Stimulated activated CD4-positive, alpha-beta T cell treated with anti-CD3 and anti-CD28 coated beads, TNF-alpha, amount 100 ng/mL, for 48 hours (primary cell): ENCODE measurements around the gene MGMT.
"Not testable (repeated sequence)": the region's sequence is repeated elsewhere in the genome, so short reads cannot be mapped to it uniquely, and the experiment has no call there.

Experiments
- DNase-seq, 3 donors: peaks; one replicate each; pipeline ENCODE4 v3.0.0-alpha.2; 2020; ENCODE audit warnings: low read depth in 3 of 3

MGMT gene

GRCh38 chr10:129466703-129467358, at the start of gene MGMT:
TSS of gene MGMT (plus strand) at chr10:129467241.
- DNase-seq = peak; percentile 96 to 99 (median 97)

GRCh38 chr10:129417870-129418269, 49.2 kb upstream of the MGMT start:
- no peak for DNase-seq

- no peak for DNase-seq
Observed at GRCh38 chr10:129418496-129419225, 48.4 kb upstream of the MGMT start.

- no peak for DNase-seq
Observed at GRCh38 chr10:129419397-129419796, 47.6 kb upstream of the MGMT start.

DNA sequence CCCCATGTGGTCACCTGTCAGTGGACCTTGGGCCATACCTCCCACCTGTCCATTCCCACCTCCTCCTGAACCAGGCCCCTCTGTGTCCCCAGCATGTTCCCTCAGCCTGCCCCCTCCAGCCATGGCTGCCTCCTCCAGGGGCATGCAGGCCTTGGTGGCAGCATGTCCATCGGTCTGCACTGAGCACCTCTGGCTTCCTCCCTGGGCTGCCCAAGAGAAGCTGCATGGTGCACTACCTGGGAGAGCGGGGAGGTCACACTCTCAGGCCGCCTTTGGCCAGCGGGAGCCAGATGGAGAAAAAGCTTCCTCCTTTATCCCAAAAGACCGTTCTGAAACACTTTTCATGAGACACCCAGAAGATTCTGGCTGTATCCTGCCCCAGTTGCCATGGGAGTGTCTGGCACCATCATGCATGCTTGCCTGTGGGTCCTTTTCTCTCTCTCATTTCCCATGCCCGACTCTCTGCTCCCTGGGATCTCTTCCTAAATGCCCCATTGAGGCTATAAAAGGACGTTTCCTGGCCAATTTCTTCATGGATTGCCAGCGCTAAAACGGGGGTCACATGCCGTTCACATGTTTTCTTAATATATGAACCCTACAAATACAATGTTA, 45.5 kb upstream of the MGMT start:
- no peak for DNase-seq

DNA sequence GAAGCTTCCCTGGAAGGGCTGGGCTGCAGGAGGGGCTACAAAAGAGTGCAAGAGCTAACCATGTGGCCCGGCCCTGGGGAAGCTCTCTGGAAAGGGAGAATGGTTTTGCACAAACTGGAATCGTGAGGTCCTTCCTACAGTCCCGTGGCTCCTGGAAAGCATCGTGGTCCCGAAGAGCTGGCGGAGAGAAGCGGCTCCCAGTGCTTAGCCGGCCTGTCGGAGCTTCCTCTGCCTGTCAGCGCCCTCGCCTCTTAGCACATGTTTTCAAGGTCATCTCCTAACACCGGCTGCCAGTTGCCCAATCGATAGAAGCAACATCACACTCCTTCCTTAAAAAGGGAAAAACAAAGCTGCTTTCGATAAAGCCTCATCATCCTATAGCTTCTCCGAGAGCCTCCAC, 42.1 kb upstream of the MGMT start:
- DNase-seq = no peak

- no peak for DNase-seq
Observed at GRCh38 chr10:129426606-129427005, 40.4 kb upstream of the MGMT start.

DNA sequence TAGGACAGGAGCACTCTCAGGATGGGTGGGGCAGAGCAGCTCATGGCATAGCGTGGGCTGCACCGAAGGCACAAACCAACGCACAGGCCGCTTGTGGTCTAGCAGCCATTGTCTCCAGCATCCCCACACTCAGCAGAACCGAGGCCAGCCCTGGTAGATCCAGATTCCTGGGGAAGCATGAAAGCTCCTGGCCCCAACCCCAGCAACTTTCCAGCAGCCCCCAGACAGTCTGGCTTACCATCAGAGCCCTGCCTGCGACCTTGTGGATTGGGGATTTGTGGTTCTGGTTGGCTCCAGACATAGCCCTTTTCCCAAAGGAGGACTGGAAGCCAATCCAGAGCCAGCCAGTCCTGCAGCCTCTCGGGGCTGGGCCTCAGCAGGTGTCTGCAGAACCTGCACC, 33.8 kb upstream of the MGMT start:
- DNase-seq = no peak

GRCh38 chr10:129435724-129436123, 31.3 kb upstream of the MGMT start:
- DNase-seq = not testable (repeated sequence)

DNA sequence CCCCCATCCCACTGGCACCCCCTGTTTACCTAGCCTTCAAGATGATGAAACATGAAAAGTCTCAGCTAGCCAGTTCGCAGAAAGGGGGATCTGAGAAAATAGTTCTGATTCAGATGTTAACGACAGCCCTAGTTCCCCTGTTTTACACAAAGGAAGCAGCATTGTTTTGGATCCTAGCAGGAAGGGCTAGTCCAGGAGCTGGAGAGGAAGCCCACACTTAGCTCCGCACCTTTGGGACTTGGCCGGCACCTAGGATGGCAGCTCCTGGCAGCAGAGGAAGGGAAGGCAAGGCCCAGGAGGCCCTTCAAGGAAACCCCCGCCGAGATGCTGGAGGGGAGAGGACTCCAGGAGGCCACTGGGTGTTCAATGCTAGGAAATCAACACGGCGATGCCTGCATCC, 29.0 kb upstream of the MGMT start:
- DNase-seq = no peak

DNA sequence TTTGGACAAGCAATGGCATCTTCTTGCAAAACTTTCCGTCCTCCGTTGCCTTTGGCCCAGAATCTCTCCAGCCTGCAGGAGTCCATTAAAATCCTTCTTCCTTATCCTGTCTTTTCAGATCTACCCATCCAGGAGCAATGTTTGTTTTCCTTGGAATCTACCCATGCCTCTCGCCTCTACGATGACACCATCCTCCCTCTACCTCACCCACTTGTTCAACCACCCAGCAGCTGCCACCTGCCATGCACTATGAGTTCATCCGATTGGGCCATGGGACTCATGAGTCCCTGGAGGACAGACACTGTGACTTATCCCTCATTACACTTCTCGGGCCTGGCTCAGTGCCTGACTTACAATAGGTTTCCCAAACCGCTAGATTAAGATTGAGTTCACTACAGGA, 26.8 kb upstream of the MGMT start:
- no peak for DNase-seq

GRCh38 chr10:129440722-129441316, 26.2 kb upstream of the MGMT start:
- no peak for DNase-seq

- no peak for DNase-seq
Observed at GRCh38 chr10:129441372-129442009, 25.6 kb upstream of the MGMT start.

DNA sequence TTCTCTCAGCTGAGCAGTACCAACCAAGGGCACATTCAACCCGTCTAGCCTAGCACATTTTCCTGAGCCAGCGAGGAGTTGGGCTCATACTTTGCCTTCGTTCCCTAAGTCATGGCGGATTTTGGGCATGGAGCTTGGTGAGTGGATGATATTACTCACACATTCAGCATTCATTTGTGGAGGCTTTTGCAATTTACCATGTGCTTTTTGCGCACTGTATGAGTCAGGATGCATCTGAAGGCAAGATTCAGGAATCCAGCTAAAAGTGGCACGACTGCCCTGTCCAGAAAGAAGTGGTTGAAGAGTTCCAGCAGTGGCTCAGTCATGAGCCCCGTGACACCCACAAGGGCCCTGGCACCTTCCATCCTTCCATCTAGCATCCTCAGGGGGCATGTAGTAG, 24.2 kb upstream of the MGMT start:
- no peak for DNase-seq

DNA sequence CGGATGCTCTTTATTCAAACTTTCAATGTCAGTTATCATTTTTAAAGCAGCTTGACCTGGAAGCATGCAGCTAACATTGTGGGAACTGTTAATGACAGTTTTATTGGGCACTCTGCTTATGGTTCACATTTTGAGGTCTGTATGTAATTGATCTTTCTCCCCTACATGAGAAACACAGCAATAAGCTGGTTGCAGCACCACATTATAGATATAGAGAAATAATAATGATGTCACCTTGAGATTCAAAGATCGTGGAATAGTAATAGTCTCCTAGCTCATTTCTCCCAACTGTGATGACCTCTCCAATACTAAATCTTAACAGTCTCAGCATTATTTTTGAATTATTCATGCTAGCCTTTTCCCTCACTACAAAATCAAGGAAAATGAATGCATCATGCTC, 22.7 kb upstream of the MGMT start:
- DNase-seq = no peak

- no peak for DNase-seq
Observed at GRCh38 chr10:129445436-129446182, 21.4 kb upstream of the MGMT start.

GRCh38 chr10:129446183-129446581, 20.9 kb upstream of the MGMT start:
- no peak for DNase-seq

DNA sequence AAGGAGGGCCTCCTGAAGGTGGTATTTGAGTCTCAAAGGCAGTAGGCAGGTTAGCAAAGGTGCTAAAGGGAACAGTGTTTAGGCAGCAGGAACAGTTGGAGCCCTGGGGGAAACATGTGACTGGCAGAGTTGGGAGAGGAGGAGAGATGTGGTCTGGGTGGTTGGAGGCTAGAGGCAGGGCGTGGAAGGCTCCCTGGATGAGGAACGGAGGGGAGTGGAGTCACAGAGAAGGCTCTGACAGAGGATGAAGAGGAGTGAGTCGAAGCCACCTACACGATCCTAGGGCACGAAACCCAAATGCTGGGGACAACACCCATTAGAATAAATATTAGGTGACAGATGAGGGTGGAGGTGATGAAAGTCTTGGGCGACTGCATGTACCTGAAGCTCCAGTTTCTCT, 19.6 kb upstream of the MGMT start:
- DNase-seq = no peak

- no peak for DNase-seq
Observed at GRCh38 chr10:129448086-129448485, 19.0 kb upstream of the MGMT start.

GRCh38 chr10:129448539-129448938, 18.5 kb upstream of the MGMT start:
- DNase-seq = no peak

DNA sequence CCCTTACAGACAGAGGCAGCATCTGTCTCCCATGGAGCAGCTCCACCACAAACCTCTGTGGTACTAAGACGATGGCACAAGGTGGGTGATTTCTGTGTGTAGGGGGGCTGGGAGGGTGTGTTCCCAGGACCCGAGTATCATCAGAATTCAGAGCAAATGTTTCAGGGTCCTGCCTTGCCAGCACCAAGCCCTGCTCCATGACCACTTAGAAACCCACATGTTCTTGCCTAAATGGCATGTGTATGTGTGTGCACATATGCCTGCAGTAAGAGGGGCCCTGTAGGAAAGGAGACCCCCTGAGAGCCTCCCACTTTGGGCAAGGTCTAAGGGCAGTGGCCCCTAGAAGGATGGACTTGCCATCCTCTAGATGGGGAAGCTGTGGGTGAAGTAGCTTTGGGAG, 17.1 kb upstream of the MGMT start:
- no peak for DNase-seq

GRCh38 chr10:129450391-129450790, 16.6 kb upstream of the MGMT start:
- DNase-seq = no peak
